NCI-H2171 (cell line): ENCODE results near the gene GALT.

ENCODE experiments used
- DNase-seq: peaks from one replicate; lab custom pipeline; 2025; lab: John Stamatoyannopoulos, UW

The GALT gene

DNA sequence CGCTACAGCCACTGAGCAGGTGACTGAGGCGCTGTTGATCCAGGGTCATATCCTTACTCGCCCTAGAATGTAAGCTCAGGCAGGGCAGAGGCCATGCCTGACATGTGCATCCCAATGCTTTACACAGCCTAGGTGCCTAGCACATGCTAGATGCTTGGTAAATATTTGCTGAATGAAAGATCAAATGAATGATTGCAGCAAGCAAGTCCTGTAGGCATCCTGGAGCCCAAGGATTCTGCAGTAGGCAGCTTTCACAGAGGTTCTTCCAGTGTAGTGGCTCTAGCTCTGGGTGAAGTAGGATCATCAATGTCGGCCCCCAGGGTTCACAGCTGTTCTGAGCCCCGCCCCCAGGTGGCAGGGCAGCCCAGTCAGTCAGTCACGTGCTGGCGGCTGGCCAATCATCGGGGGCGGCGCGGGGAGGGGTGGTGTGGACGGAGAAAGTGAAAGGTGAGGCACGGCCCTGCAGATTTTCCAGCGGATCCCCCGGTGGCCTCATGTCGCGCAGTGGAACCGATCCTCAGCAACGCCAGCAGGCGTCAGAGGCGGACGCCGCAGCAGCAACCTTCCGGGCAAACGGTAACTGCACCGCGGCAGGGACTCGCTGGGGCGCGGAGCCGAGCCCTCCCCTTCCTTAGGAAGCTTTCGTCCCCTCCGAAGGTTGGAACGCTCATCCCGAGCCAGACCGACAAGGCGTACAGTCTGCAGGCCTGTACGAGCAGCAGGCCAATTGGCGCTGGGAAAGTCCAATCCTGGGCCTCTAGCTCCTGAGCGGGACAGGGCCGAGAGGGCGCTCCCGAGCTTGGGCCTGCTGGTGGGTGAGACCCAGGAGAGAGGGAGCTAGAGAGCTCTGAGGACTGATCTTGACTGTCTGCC, at the start of gene GALT:
TSS of gene GALT (plus strand) at position 465 of the 873 bp plus-strand sequence. CDS start at position 495, 30 bp downstream.
- DNase-seq, result peak; percentile 65

DNA sequence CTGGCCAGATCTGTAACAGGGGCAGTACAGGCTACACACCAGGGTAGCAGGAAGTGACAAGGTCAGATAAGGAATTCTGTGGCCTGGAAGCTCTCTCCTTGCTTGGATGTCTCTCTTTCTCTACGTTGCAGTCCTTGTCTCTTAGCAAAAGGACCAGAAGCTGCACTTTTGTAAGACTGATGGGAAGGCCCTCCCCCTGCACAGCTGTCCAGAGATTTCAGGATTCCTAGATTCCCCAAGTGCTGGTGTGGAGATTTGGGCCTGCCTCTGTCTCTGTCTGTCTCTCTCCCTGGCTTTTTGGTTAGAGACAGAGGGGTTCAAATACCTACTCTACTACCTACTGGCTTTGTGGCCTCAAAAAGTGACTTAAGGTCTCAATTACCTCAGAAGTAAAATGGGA, 46.9 kb upstream of the GALT start:
- DNase-seq, result no peak

DNA sequence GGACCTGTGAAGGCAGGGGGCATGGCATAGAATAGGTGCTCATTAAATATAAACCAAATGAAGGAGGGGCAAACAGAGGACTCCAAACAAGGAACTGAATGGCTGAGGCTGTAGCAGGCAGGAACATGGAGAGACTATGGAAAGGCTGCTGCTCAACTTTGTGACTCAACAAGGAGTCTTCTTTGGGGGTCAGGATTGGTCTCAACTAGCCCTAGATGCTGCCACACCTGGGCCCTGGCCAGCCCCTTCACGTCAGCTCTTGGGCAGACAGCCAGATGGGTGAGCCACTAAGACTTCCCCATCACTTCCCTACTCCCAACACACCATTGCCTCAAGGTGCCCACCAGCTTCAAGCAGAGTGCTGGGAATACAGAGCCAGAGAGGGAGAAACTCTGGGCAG, 45.6 kb upstream of the GALT start:
- DNase-seq, result no peak

DNA sequence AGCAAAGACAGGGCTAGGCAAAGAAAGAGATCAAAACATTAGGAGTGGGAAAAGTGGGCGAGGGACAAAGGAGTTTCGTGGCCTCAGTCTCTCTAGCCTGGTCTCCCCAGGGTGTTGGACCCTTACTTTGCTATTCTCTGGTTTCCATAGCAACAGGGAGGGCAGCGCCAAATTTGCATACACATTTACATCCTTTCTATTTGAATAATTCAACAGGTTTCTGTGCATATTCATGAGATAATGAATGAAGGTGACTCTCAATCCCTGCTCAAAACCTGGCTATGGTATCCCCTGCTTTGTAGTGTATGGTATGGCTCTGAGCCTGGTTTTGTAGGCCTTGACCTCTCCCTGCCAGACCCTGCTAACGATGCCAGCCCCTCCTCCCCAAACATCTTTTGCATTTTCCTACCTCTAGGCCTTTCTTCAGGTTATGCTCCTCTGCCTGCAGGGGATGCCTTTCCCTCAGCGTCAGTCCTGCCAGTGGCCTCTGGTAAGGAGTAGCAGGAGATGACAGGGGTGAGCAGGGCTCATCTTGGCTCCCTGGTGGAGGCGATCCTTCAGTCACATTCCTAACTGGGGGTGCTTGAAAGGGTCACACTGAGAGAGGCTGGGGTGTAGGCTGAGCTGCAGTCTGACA, 44.4 kb upstream of the GALT start:
- no peak for DNase-seq

DNA sequence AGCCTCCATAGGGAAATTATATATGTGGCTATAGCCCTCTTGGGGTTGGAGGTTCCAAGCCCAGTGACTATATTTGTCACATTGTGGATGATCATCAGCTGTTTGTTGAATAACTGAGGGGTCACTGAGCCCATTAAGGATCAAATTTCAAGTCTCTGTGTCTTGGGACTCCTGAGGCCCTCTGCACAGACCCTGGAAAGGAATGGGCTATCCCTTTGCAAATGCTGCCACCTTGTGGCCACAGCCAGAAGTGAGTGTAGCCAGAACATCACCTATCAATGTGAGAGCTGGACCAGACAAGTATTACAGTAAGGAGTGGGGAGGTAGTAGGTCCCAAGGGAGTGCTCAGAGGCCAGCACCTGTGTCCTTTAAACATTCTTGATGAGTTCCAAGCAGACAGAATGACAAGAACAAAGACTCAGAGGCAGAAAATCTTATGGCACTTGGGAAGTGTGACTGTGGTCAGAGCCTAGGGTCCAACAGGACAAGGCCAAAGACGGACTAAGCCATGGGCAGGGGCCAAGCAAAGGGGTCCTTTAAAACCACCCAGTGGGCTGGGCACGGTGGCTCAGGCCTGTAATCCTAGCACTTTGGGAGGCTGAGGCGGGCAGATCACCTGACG, 42.8 kb upstream of the GALT start:
- peak; percentile 38 for DNase-seq

DNA sequence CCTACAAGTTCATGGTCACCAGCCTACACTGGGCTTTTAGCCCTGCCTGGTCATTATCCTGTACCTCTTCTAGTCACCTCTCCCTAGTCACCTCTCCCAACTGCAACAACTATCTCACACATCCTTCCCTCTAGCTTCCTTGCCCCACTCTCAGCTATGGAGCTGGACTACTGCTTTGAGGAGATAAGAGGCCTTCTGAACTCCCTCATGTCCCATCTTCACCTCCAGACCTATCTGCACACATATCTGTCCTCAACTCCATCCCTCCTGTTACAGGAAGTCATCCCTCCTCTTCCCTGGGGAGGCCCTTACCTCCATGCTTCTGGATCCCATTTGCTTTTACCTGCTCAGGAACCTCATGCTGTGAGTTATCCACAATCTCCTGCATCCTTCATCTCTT, 40.3 kb upstream of the GALT start:
- DNase-seq, result no peak

DNA sequence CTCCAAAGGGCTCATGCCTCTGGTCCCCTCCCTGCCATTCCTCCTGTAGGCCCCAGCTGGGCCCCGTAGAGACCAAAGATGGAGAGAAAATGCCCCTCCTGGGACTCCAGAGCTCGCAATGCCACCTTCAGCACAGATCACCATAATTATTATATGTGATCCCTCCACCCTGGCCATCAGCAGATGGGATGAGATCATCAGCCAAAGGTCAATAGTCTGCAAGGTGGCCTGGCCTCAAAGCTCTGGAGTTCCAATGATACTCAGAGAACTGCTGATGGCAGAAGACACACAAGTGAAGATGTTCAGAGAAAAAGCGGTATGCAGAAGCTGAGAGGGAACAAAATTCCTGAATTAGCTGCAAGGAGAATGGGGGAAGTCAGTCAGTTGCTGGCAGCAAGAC, 39.6 kb upstream of the GALT start:
- DNase-seq, result no peak

DNA sequence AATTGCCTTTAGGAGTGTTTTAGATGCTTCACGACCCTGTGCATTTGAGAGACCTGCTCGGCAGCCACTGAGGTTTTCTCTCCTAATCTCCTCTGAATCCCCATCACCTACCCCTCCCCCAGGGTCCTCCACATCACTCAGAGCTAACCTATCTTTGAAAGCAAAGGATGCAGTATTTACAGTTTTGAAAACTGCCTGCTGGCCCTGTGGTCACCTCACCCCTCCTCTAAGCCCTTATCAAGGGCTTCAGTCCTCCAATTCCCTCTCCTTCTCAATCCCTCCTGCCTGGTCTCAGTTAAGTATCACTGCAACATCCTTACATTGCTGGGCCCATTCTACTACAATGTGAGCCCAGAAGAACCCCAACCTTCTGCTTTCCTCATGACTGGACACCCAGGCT, 39.1 kb upstream of the GALT start:
- DNase-seq, result no peak

DNA sequence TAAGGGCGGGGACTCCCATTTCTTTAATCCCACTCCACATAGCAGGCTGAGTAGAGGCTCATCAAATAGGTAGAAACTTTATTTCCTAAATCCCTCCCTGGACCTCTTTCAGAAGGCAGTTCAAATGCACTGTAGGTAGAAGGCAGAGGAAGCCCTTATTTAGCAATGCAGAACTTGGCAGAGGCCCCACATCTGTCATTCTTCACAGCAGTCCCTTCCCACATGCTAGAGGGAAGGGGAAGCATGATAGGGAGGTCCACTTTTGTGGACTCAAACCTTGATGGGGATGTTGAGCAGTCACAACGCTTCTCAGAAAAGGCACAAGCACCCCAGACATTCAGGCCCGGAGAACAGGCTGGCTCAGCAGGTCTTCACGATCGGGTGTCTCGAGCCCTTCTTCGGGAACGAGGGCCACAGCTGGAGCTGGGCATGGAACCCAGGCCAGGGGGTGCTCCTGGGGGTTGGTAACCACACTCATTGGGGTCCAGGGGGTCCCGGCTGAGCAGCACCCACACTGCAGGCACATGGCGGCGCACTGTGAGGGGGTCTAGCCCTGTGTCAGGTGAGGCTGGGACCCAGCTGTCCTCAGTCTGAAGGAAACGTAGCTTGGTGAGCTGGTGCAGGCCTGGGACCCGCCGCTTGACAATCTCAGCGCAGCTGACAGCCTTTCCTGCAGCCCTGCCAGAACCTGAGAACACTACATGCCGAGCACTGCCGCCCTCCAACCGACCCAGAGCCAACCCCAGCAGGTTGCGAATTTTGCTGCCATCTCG, 35.9 kb upstream of the GALT start:
- no peak for DNase-seq

DNA sequence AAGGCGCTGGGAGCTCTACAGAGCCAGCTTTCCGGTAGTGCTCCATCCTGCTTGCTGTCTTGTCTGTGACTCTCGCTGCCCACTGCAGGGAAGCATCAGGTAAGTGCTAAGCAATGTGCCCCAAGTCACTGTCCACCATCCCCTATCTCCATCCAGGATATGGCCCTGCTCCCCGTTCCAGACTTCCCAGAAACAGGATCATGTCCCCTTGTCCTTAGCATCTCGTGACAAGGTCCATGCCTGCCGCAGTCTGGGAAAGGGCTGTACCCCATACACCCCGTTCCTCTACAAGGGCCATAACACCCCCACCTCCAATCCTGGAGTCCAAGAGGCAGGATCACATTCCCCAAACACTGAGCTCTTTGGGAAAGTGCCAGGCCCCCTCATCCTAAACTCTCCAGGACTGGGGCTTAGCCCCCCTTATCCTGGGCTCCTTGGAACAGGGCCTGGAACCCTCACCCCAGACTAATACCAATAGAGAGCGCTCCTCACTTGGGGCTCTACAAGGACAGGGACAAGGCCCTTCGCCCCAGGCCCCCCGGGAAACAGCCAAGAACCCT, 35.1 kb upstream of the GALT start:
- DNase-seq, result no peak

DNA sequence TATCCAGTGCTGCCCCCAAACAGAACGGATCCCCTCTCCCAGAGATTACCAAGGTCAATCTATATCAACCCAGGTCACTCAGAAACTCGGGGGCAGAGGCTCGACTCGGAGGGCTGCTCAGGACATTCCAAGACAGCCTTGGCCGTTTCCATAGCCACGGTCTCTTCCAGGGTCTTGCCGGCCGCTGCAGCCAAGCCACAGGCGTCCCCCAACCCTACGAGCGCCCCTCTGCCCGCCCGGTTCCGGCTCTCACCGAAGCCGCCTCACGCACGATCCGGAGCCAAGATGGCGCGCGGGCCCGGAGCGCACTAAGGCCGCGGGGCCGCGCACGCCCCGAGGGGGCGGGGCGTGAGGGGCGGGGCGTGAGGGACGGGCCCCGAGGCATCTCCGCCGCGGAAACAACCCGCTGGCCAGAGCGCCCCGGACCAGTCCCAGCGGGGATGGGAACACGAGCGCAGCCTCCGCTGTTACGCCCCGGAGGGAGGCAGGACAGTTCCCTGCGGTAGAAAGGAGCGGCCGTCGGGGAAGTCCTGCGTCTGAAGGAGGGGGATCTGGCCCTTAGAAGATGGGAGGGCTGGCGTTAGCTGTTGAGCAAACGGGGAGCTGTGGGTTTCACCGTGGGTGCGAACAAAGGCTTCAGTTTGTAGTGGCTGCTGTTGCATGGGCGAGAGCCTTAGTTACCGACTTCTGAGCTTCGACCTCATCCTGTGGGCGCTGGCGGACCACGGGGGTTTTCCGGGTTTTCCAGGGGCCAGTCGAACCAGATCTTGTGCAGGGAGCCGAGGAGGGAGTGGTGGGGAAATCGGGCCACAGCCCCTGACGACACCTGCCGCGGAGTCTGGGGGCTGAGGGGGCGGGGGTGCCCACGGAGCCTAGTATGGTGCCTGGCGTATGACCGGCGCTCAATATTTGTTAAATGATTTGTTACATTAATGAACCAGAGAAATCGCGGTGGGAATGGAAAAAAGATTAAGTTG, 34.4 kb upstream of the GALT start, which contains the start of gene RPP25L:
TSS of gene RPP25L (minus strand) at position 287 of the 977 bp plus-strand sequence. CDS start 801 bp downstream, outside the sequence.
- DNase-seq, result peak; percentile 58

DNA sequence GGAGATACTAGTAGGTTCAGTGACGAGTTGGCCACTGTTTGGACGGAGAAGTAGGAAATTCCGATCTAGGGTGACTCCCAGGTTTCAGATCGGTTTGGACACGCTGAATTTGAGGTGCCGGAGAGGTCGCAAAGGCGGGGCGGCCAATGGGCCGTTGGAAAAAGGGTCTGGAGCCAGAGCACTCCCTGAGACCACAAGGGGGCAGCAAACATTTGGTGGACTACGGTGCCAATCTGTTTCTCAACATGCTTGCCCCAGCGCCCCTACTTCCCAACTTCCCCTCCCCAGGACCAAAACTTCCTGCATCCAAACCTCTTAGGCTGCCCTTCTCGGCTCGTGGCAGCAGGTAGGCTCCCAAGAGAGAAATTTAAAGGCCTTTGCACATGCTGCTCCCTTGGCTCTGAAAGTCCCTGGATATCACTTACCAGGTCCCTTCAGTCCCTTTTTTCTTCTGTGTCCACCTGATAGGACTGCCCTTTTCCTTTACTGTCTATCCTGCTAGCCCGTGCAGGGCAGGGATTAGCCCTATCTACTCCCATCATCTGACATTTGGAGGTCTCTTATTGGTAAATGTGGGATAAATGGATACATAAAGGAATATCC, 33.6 kb upstream of the GALT start:
- DNase-seq, result peak; percentile 19

DNA sequence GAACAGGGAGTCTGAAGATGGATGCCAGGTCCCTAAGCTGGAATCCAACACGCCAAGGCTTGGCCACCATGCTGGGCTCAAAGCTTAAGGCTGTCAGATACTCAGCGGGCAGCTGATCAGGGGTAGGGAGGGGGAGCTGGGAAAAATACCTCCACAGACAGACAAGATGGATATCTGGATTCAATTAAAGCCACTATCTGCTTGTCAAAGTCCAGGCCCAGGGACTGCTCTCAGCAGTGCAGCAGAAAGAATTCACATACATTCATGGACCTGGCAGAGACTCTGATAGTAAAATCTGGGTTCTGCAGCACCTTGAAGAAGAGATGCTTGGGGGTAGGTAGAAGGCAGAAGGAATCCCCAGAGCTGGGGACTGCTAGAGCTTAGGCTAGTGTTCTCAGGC, 31.3 kb upstream of the GALT start:
- DNase-seq, result no peak

DNA sequence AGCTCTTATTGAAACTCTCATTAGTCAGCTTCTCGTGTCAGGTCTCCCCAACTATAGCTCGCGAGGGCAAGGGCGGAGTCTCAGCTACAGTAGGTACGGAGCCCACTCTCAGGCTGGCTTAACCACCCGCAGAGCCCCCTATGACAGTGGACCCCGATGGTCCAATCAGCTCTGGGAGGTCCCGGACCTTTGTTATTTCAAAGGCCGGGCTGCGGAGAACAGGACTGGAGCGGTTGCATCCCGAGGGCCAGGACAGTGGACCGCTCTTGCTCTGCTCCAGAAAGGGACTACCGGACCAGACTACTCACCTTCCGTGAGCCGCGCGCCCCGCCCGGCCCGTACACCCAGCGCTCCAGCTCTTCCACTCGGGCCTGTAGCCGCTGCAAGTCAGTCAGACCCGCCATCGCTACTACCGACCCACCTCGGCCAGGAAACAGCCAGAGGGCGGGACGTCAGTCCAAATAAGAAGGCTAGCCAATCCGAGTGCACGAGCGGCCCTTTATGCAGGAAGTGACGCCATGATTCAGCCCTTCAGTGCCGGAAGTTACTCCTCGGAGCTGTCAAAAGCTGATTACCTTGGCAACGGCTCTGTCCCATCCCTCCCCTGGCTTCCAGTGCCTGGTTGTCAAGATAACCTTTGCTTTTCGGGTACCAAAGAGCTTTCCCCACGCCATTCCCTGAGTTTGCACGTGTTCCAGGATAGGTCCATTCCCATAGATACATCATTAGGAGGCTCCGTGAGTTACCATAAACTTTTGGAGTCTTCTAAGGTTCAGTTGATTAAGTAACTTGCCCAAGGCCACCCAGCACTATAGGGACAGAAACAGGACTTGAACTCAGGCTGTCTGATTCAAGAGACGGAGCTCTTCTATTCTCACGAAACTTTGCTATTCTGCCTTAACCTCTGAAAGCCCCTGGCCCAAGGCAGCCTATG, 26.1 kb upstream of the GALT start, which contains the start of gene DCTN3:
TSS of gene DCTN3 (minus strand) at position 435 of the 934 bp plus-strand sequence. CDS start at position 404, 31 bp downstream.
- peak; percentile 80 for DNase-seq

DNA sequence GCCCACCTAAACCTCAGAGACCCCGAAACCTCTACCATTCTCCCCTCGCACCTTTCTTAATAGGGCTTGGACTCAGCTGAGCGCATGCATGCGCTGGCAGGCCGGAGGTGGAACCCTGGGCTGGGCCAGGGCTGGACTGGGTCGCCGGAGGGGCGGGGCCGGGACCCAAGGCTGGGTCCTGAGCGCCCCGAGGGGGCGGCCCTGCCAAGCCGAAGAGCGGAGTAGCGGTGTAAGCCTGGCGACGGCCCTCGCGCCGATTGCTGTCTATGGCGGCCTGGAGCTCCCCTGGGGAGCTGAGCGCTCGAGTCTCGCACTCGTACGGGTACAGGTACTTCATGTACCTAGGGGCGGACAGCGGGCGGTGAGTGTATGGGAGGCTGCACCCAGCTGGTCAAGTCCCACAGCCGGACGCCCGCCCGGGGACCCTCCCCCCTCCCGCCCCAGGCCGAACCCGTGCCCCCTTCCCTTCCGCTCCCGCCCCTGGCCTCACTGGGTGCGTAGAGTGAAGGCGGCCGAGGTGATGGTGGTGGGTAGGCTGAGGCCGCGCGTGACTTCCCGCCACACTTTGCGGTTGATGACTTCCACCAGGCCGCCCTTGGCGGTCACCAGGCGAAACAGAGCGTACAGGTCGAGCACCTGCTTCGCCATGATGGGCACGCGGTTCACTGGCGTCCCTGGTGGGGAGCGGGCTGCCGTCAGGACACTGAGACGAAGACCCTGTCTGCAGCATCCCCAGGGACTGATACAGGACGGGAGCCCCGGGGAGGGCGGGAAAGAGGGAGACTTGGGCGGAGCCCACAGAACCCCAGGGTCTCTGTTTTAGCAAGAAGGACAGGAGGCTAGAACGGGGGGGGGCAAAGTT, 22.9 kb upstream of the GALT start:
- no peak for DNase-seq

DNA sequence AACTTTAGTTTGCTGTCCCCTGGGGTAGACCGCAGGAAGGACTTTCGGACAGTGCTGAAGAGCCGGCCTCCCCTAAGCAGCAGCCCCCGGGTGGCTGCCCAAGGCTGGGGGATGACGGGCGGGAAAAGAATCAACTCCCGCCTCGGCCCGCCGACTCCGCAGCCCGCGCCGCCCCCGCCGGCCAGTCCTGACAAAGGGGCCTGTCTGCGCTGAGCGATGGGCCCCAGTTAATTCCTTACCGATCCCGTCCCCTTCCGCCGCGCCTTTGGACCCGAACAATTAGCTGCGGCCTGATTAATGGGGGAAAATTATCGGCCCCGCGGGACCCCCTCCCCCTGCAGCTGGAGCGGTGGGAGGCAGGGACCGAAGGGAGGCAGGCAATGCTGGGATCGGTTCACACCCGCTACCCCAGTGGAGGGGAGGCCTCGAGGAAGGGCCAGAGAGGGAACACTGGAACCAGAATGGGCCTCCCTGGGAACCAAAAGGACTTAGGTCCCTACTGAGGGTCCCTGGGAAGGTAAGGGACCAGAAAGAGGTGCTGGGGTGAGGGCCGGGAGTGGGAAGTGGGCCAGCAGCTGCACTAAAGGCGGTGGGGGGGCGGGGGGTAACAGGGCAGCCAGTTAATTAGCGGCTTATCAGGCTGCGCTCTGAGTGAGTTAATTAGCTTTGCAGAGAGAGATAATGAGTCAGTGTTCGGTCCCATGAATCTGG, 21.8 kb upstream of the GALT start:
- no peak for DNase-seq

DNA sequence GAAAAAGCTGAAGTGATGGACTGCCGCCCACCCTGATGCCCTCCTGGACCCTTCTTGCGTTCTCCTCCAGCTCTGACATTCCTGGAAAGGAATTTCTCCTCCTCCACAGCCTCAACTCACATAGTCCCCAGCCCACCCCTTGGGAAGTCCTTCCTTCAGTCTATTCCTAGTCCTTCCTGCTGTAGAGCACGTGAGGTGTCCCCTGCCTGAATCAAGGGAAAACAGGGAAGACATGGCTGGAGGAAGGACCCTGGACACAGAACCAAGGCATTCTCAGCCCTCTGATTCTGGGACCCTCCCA, 21.3 kb upstream of the GALT start:
- DNase-seq, result no peak
